ENCODE results near the gene UBE2E2. TPM values are rescaled to one million over a fixed set of nuclear protein-coding genes. Genes with fewer than 3 reads are reported as not detected.

Gene UBE2E2
- total and polyA plus RNA-seq, 2 experiments from 2014 or later = 29.0 to 75.4 TPM

GRCh38 chr3:23607184-23607847 is 404.2 kb downstream of the UBE2E2 start:
- Histone ChIP-seq H3K36me3 (ENCODE audit: low read depth) (no peaks in the 10 kb centered on the region), H3K27me3 (replicated peaks; ENCODE audit: insufficient read depth) (no peaks in the 10 kb centered on the region), H2AFZ (no peak overlapping the region), H3K79me2 (ENCODE audit: insufficient read depth) (no peaks in the 10 kb centered on the region), H3K9me3 (ENCODE audit: low read depth) (no peaks in the 10 kb centered on the region), H3K9ac (no peak overlapping the region), H3K4me1 (ENCODE audit: insufficient read depth) (no peaks in the 10 kb centered on the region), H3K4me2 (ENCODE audit: unreplicated experiment) (no peak overlapping the region), H3K4me3 (no peak overlapping the region), H3K9me2 (ENCODE audit: insufficient read depth) (no peaks in the 10 kb centered on the region), H4K20me1 (ENCODE audit: insufficient read depth) (no peaks in the 10 kb centered on the region), H3F3A (ENCODE audit: insufficient read depth) (no peaks in the 10 kb centered on the region), H3K27ac (no peak overlapping the region)
- TF ChIP-seq EZH2phosphoT487 (IDR thresholded peaks at IDR 0.05; ENCODE audit: insufficient read depth, low read depth) (no peak), EZH2 (IDR thresholded peaks at IDR 0.05; ENCODE audit: insufficient read depth, poor library complexity, severe bottlenecking) (no peak)
- in situ Hi-C loops (cut with MboI) = no loop called here
- WGBS, 2 experiments (ENCODE audit: low coverage in 1 of 2, low lambda C conversion rate in 2 of 2, missing lambda C conversion rate in 2 of 2) = 83% methylated on average over 8 of the region's 8 CpGs
- DNase-seq = no peak

GRCh38 chr3:23608650-23609049 is 405.5 kb downstream of the UBE2E2 start:
- no peaks in the 10 kb centered on the region for H3K27me3 ChIP-seq (replicated peaks; ENCODE audit: insufficient read depth)
- WGBS, 2 experiments (ENCODE audit: low coverage in 1 of 2, low lambda C conversion rate in 2 of 2, missing lambda C conversion rate in 2 of 2) = 87 to 90% methylated on average over 2 of the region's 2 CpGs
- no peak overlapping the region for H3K27ac ChIP-seq
- H3K4me1 ChIP-seq (ENCODE audit: insufficient read depth) = no peaks in the 10 kb centered on the region
- in situ Hi-C loops (cut with MboI) = no loop called here
- H3F3A ChIP-seq (ENCODE audit: insufficient read depth) = no peaks in the 10 kb centered on the region
- H3K9me3 ChIP-seq (ENCODE audit: low read depth) = no peaks in the 10 kb centered on the region
- no peaks in the 10 kb centered on the region for H3K36me3 ChIP-seq (ENCODE audit: low read depth)
- no peak for DNase-seq
- H4K20me1 ChIP-seq (ENCODE audit: insufficient read depth) = no peaks in the 10 kb centered on the region
- no peak overlapping the region for H2AFZ ChIP-seq
- no peak overlapping the region for H3K9ac ChIP-seq
- TF ChIP-seq EZH2 (IDR thresholded peaks at IDR 0.05; ENCODE audit: insufficient read depth, poor library complexity, severe bottlenecking) (no peak), EZH2phosphoT487 (IDR thresholded peaks at IDR 0.05; ENCODE audit: insufficient read depth, low read depth) (no peak)
- no peaks in the 10 kb centered on the region for H3K9me2 ChIP-seq (ENCODE audit: insufficient read depth)
- H3K4me2 ChIP-seq (ENCODE audit: unreplicated experiment) = no peak overlapping the region
- no peak overlapping the region for H3K4me3 ChIP-seq
- no peaks in the 10 kb centered on the region for H3K79me2 ChIP-seq (ENCODE audit: insufficient read depth)

GRCh38 chr3:23611737-23612295 is 408.7 kb downstream of the UBE2E2 start:
- no peak overlapping the region for H3K27ac ChIP-seq
- no peak overlapping the region for H2AFZ ChIP-seq
- H3K9me2 ChIP-seq (ENCODE audit: insufficient read depth) = no peaks in the 10 kb centered on the region
- DNase-seq = peak; percentile 23
- no peaks in the 10 kb centered on the region for H3F3A ChIP-seq (ENCODE audit: insufficient read depth)
- no peak for TF ChIP-seq EZH2phosphoT487 (IDR thresholded peaks at IDR 0.05; ENCODE audit: insufficient read depth, low read depth)
- no peak for TF ChIP-seq EZH2 (IDR thresholded peaks at IDR 0.05; ENCODE audit: insufficient read depth, poor library complexity, severe bottlenecking)
- H3K4me2 ChIP-seq (ENCODE audit: unreplicated experiment) = no peak overlapping the region
- H3K4me3 ChIP-seq = no peak overlapping the region
- no peaks in the 10 kb centered on the region for H3K36me3 ChIP-seq (ENCODE audit: low read depth)
- H3K9ac ChIP-seq = no peak overlapping the region
- H3K9me3 ChIP-seq (ENCODE audit: low read depth) = no peaks in the 10 kb centered on the region
- H3K79me2 ChIP-seq (ENCODE audit: insufficient read depth) = no peaks in the 10 kb centered on the region
- in situ Hi-C loops (cut with MboI) = no loop called here
- no peaks in the 10 kb centered on the region for H3K4me1 ChIP-seq (ENCODE audit: insufficient read depth)
- no peaks in the 10 kb centered on the region for H4K20me1 ChIP-seq (ENCODE audit: insufficient read depth)
- WGBS, 2 experiments (ENCODE audit: low coverage in 1 of 2, low lambda C conversion rate in 2 of 2, missing lambda C conversion rate in 2 of 2) = 63 to 68% methylated on average over 13 of the region's 13 CpGs
- H3K27me3 ChIP-seq (replicated peaks; ENCODE audit: insufficient read depth) = no peaks in the 10 kb centered on the region

GRCh38 chr3:23612296-23612891 is 409.3 kb downstream of the UBE2E2 start:
- no peak for TF ChIP-seq EZH2phosphoT487 (IDR thresholded peaks at IDR 0.05; ENCODE audit: insufficient read depth, low read depth)
- no peak for TF ChIP-seq EZH2 (IDR thresholded peaks at IDR 0.05; ENCODE audit: insufficient read depth, poor library complexity, severe bottlenecking)
- Histone ChIP-seq H3K9ac (no peak overlapping the region), H3K9me2 (ENCODE audit: insufficient read depth) (no peaks in the 10 kb centered on the region), H4K20me1 (ENCODE audit: insufficient read depth) (no peaks in the 10 kb centered on the region), H3K9me3 (ENCODE audit: low read depth) (no peaks in the 10 kb centered on the region), H3K4me3 (no peak overlapping the region), H3K27ac (0 out of 2 replicates have a peak overlapping the region, but pooled peaks have one; percentile 23), H3K36me3 (ENCODE audit: low read depth) (no peaks in the 10 kb centered on the region), H3K4me1 (ENCODE audit: insufficient read depth) (no peaks in the 10 kb centered on the region), H3F3A (ENCODE audit: insufficient read depth) (no peaks in the 10 kb centered on the region), H3K4me2 (ENCODE audit: unreplicated experiment) (no peak overlapping the region), H2AFZ (peak overlapping the region; percentile 49; the same call in 1 of the 2 replicates), H3K27me3 (replicated peaks; ENCODE audit: insufficient read depth) (no peaks in the 10 kb centered on the region), H3K79me2 (ENCODE audit: insufficient read depth) (no peaks in the 10 kb centered on the region)
- 69 to 75% methylated on average over 15 of the region's 15 CpGs for WGBS, 2 experiments (ENCODE audit: low coverage in 1 of 2, low lambda C conversion rate in 2 of 2, missing lambda C conversion rate in 2 of 2)
- peak; percentile 34 for DNase-seq
- in situ Hi-C loops (cut with MboI) = no loop called here
